K562 (cell line): ENCODE data around the gene CRACDL. TPM values are rescaled to one million over a fixed set of nuclear protein-coding genes. Genes with fewer than 3 reads are reported as not detected.

ENCODE experiments used
- ATAC-seq: fragments of 200-7000 bp; cut with Tn5 transposase; 3 replicates; pipeline ENCODE4 v1.9.1; 2020; ENCODE audit warnings: moderate library complexity
- BruUV-seq: library from RNA; stranded (reverse); fragments of 400-500 nt; replicated peaks from 2 replicates; lab custom pipeline; 2021; lab: Mats Ljungman, UMichigan
- CTCF ChIA-PET: fragments of 300-600 bp; formaldehyde crosslinking; extraction: SDS; loops from one replicate; lab custom pipeline; 2021; ENCODE audit warnings: low intra/inter-chr PET ratio; lab: Yijun Ruan, JAX
- POLR2A ChIA-PET: fragments of 300-600, 350-650 bp; sonication (Branson Sonifier 250); formaldehyde crosslinking; extraction: SDS; loops from one replicate; lab custom pipeline; 2021; ENCODE audit warnings: antibody characterized with exemption, inconsistent platforms; lab: Yijun Ruan, JAX
- DNase-seq, 4 experiments: peaks; one replicate each; pipeline versions ENCODE4 v3.0.0 to v3.0.0-alpha.2; 2011 to 2018; ENCODE audit warnings: low spot score in 3 of 4, mixed read lengths in 3 of 4; ENCODE audit errors: extremely low read depth in 1 of 4
- FAIRE-seq: peaks from 2 replicates; lab custom pipeline; 2011; peaks lifted over from hg19 to GRCh38; lab: Jason Lieb, UNC
- H2AFZ ChIP-seq: 2 replicates; pipeline ENCODE4 v1.6.0; 2011; ENCODE audit warnings: low read depth, low read length, control low read depth, inconsistent platforms
- H3K27ac ChIP-seq: fragments of 200-600 bp; 3 replicates; pipeline ENCODE4 v1.8.0; 2011; ENCODE audit warnings: low read depth, mild to moderate bottlenecking, control low read depth, inconsistent platforms, low read length, moderate library complexity, mixed read lengths; ENCODE audit errors: extremely low read depth
- H3K27me3 ChIP-seq, 2 experiments: fragments of 300-600 bp in 1 of 2; 2 replicates in 1 of 2; 3 replicates in 1 of 2; pipeline versions ENCODE4 v1.6.0 to v1.8.0; 2011; ENCODE audit warnings: inconsistent platforms in 2 of 2, low read length in 2 of 2, mild to moderate bottlenecking in 1 of 2, mixed read lengths in 1 of 2, moderate library complexity in 1 of 2; ENCODE audit not compliant: control insufficient read depth in 2 of 2, insufficient read depth in 2 of 2
- H3K36me3 ChIP-seq: fragments of 300-600 bp; 3 replicates; pipeline ENCODE4 v1.8.0; 2011; ENCODE audit warnings: mild to moderate bottlenecking, low read length, inconsistent platforms; ENCODE audit not compliant: control insufficient read depth, insufficient read depth
- H3K4me1 ChIP-seq, 2 experiments: fragments of 200-600 bp in 1 of 2; replicated peaks in 1 of 2; 2 replicates in 1 of 2; 3 replicates in 1 of 2; pipeline versions ENCODE4 v1.5.1 to v1.8.0; 2011; ENCODE audit warnings: inconsistent platforms in 2 of 2, low read length in 2 of 2, mild to moderate bottlenecking in 1 of 2, mixed read lengths in 1 of 2, moderate library complexity in 1 of 2; ENCODE audit not compliant: control insufficient read depth in 2 of 2, insufficient read depth in 2 of 2
- H3K4me2 ChIP-seq: 2 replicates; pipeline ENCODE4 v1.6.1; 2011; ENCODE audit warnings: low read length, control low read depth, inconsistent platforms, mixed read lengths; ENCODE audit not compliant: insufficient read depth
- H3K4me3 ChIP-seq: fragments of 200-600 bp; sonication (generic), shearing (Covaris generic); 2 replicates; pipeline ENCODE4 v1.5.1; 2016; ENCODE audit warnings: control low read depth, inconsistent platforms
- H3K79me2 ChIP-seq: fragments of 200-600 bp; 3 replicates; pipeline ENCODE4 v1.8.0; 2011; ENCODE audit warnings: low read length, inconsistent platforms; ENCODE audit not compliant: control insufficient read depth, insufficient read depth
- H3K9ac ChIP-seq, 2 experiments: 2 replicates each; pipeline versions ENCODE4 v1.6.0 to v1.6.1; 2011; ENCODE audit warnings: low read depth in 2 of 2, low read length in 2 of 2, control low read depth in 1 of 2, inconsistent platforms in 1 of 2, mild to moderate bottlenecking in 1 of 2, mixed read lengths in 1 of 2; ENCODE audit not compliant: insufficient read depth in 1 of 2
- H3K9me1 ChIP-seq: one replicate; pipeline ENCODE4 v1.6.0; 2011; ENCODE audit warnings: inconsistent platforms, mild to moderate bottlenecking, low read length, moderate library complexity; ENCODE audit not compliant: control insufficient read depth, insufficient read depth
- H3K9me3 ChIP-seq: replicated peaks from 2 replicates; pipeline ENCODE4 v1.5.1; 2011; ENCODE audit warnings: low read depth, low read length, inconsistent platforms; ENCODE audit not compliant: control insufficient read depth, insufficient read depth
- H4K20me1 ChIP-seq: replicated peaks from 2 replicates; pipeline ENCODE4 v1.6.1; 2011; ENCODE audit warnings: low read length, inconsistent platforms, mixed read lengths; ENCODE audit not compliant: control insufficient read depth, insufficient read depth
- ELF4 ChIP-seq: fragments of 450-650 bp; formaldehyde crosslinking; IDR thresholded peaks from 2 replicates; pipeline ENCODE4 v1.4.0; 2022; ENCODE audit warnings: missing genetic modification characterization
- ESRRA ChIP-seq: fragments of 450-650 bp; IDR thresholded peaks from 2 replicates; pipeline ENCODE4 v1.6.1; 2014; ENCODE audit warnings: low read depth, mild to moderate bottlenecking, moderate library complexity, borderline replicate concordance
- GABPA ChIP-seq: fragments of 200-800 bp; sonication (Bioruptor generic); conservative IDR thresholded peaks from 2 replicates; pipeline ENCODE4 v1.6.1; 2016; ENCODE audit warnings: low read depth, missing genetic modification characterization, missing compliant biosample characterization
- HDGF ChIP-seq: fragments of 450-650 bp; IDR thresholded peaks from 2 replicates; pipeline ENCODE4 v1.6.1; 2016
- HNRNPL ChIP-seq: fragments of 200-400 bp; formaldehyde crosslinking; IDR thresholded peaks from 2 replicates; pipeline ENCODE4 v1.6.1; 2017; ENCODE audit warnings: low read depth, mild to moderate bottlenecking, low read length
- KAT2B ChIP-seq: IDR thresholded peaks from one replicate; pipeline ENCODE4 v1.6.1; 2012; ENCODE audit warnings: low read depth, mild to moderate bottlenecking, control low read depth, inconsistent platforms, low read length, moderate library complexity
- KLF1 ChIP-seq: fragments of 450-650 bp; IDR thresholded peaks from 2 replicates; pipeline ENCODE4 v1.6.1; 2016; ENCODE audit warnings: missing genetic modification characterization, missing compliant biosample characterization
- LCOR ChIP-seq: sonication (generic); formaldehyde crosslinking; IDR thresholded peaks from 2 replicates; pipeline ENCODE4 v1.8.0; 2022; ENCODE audit warnings: mild to moderate bottlenecking, missing genetic modification reagents
- MITF ChIP-seq: IDR thresholded peaks from 2 replicates; pipeline ENCODE4 v1.6.1; 2014; ENCODE audit warnings: antibody characterized with exemption
- SLC30A9 ChIP-seq: fragments of 250-450 bp; sonication (Bioruptor Pico); IDR thresholded peaks from 2 replicates; pipeline ENCODE4 v1.8.0; 2022; ENCODE audit warnings: mild to moderate bottlenecking, moderate library complexity
- SNIP1 ChIP-seq: fragments of 450-650 bp; IDR thresholded peaks from 2 replicates; pipeline ENCODE4 v1.7.1; 2017; ENCODE audit warnings: low read depth, mild to moderate bottlenecking
- XRCC3 ChIP-seq: fragments of 450-650 bp; IDR thresholded peaks from 2 replicates; pipeline ENCODE4 v1.6.1; 2017; ENCODE audit warnings: mild to moderate bottlenecking, moderate library complexity
- ZFP1 ChIP-seq: fragments of 450-650 bp; formaldehyde crosslinking; IDR thresholded peaks from 2 replicates; pipeline ENCODE4 v1.4.0; 2020; ENCODE audit warnings: mild to moderate bottlenecking, mixed read lengths
- ZNF263 ChIP-seq: sonication (generic); formaldehyde crosslinking; IDR thresholded peaks from 2 replicates; pipeline ENCODE4 v1.8.0; 2022; ENCODE audit warnings: mild to moderate bottlenecking, missing genetic modification reagents, borderline replicate concordance
- WGBS: fragments of 100-300 bp; shearing (Covaris generic); methylation state at CpG from one replicate; pipeline ENCODE4 v1.1.6; 2016; ENCODE audit warnings: low coverage, mixed read lengths; ENCODE audit not compliant: insufficient coverage; ENCODE audit errors: missing lambda C conversion rate; 5-methylcytosine and 5-hydroxymethylcytosine counted together
- in situ Hi-C: fragments of 300-500 bp; cut with MboI; formaldehyde crosslinking; loops from 4 replicates; pipeline ENCODE4 v1.15.0; 2018; ENCODE audit warnings: inconsistent platforms, mixed read lengths
- intact Hi-C: fragments of 100-400 bp; cut with micrococcal nuclease; formaldehyde crosslinking; loops from 2 replicates; pipeline ENCODE4 v1.14.2; 2022
- polyA plus RNA-seq, 8 experiments: library from polyadenylated mRNA; depleted of rRNA in 4 of 8; stranded (reverse) in 5 of 8; unstranded in 3 of 8; fragments of >200 nt; fragmentation: Nextera tagmentation in 2 of 8; fragmentation: Illumina TruSeq in 1 of 8; extraction: Ambion mirVana in 2 of 8; extraction: Trizol in 1 of 8; gene quantifications; 2 replicates each; pipeline versions ENCODE4 v1.2.1 to v1.2.3, GENCODE V29; 2011 to 2014; ENCODE audit warnings: inconsistent platforms in 1 of 8, missing spikeins in 1 of 8
- total RNA-seq, 7 experiments: library from RNA; depleted of rRNA in 6 of 7; stranded (reverse); fragments of >200 nt in 6 of 7; fragmentation: Illumina TruSeq in 2 of 7; extraction: Trizol in 2 of 7; gene quantifications; 2 replicates each; pipeline versions ENCODE4 v1.2.1 to v1.2.3, GENCODE V29; 2011 to 2021; ENCODE audit warnings: low replicate concordance in 1 of 7
- TF ChIP-seq, protein P1 (sequence below): sonication (generic); formaldehyde crosslinking; IDR thresholded peaks from 2 replicates; pipeline ENCODE4 v1.8.0; 2022; ENCODE audit warnings: mild to moderate bottlenecking, missing genetic modification reagents
- TF ChIP-seq, protein P2 (sequence below), 3 experiments: IDR thresholded peaks in 2 of 3; conservative IDR thresholded peaks in 1 of 3; 2 replicates each; pipeline ENCODE4 v1.5.1; 2011 to 2012; ENCODE audit warnings: low read length in 3 of 3, mild to moderate bottlenecking in 3 of 3, control low read depth in 2 of 3, improper control_type of control experiment in 1 of 3, inconsistent platforms in 1 of 3, low read depth in 1 of 3, mixed read lengths in 1 of 3, moderate library complexity in 1 of 3; ENCODE audit not compliant: insufficient read depth in 2 of 3
- TF ChIP-seq, protein P3 (sequence below): fragments of 450-650 bp; formaldehyde crosslinking; IDR thresholded peaks from 2 replicates; pipeline ENCODE4 v1.4.0; 2020; ENCODE audit warnings: mild to moderate bottlenecking
- TF ChIP-seq, protein P4 (sequence below), 2 experiments: fragments of 450-650 bp in 1 of 2; sonication (generic) in 1 of 2; formaldehyde crosslinking; conservative IDR thresholded peaks; 2 replicates each; pipeline versions ENCODE4 v1.4.0 to v1.8.1; 2020 to 2022; ENCODE audit warnings: mild to moderate bottlenecking in 1 of 2, missing genetic modification reagents in 1 of 2

The CRACDL gene
- total and polyA plus RNA-seq, 9 of the 15 experiments (the other 6 are each of a cell fraction or from before 2014, with no cell fraction given), result not detected

DNA sequence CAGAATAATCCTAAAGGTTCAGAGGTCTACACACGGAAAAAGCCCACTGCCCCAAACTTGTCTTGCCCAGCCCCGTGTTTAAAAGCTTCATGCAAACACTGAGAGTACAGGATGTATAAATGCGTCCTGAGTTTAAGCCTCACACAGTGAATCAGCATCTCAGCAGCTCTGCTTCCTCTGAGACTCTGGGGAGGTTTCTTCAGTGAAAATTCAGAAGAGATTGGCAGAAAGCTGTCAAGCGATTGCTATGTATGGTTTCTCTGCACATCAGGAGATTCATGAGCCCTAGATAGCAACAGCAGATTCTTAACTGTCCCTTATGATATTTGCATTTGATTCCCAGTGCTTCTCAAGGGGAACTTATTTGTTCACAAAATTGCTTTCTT is 27.1 kb downstream of the CRACDL start:
- Histone ChIP-seq H3K36me3 (no peaks in the 10 kb centered on the region), H2AFZ (no peak overlapping the region), H3K4me1 (no peaks in the 10 kb centered on the region), H3K9me3 (no peaks in the 10 kb centered on the region), H3K79me2 (no peaks in the 10 kb centered on the region), H3K4me2 (no peak overlapping the region), H3K9me1 (no peaks in the 10 kb centered on the region), H3K4me3 (no peak overlapping the region), H3K9ac (no peak overlapping the region), H3K27ac (no peak overlapping the region), H4K20me1 (peaks cover 7% of the 10 kb centered on the region; the same call in 1 of the 2 replicates), H3K27me3 (peaks cover 11 to 56% of the 10 kb centered on the region in 2 experiments; a peak in 4 of 5 replicates)
- no peak for DNase-seq
- WGBS, result 2% methylated on average over 4 of the region's 4 CpGs
- ChIA-PET CTCF (no interaction called here), POLR2A (interaction anchor here (0.6 to 1.2 kb wide), 3 partner anchors 8 to 481 kb away, joined by 3 to 4 read pairs (median 3); no protein-coding TSS in a partner anchor)
- no peak for FAIRE-seq
- in situ Hi-C loops, result no loop called here
- intact Hi-C loops, result no loop called here
- no peak for ATAC-seq
- BruUV-seq, result no TSS peak
- TF ChIP-seq, protein P1, sequence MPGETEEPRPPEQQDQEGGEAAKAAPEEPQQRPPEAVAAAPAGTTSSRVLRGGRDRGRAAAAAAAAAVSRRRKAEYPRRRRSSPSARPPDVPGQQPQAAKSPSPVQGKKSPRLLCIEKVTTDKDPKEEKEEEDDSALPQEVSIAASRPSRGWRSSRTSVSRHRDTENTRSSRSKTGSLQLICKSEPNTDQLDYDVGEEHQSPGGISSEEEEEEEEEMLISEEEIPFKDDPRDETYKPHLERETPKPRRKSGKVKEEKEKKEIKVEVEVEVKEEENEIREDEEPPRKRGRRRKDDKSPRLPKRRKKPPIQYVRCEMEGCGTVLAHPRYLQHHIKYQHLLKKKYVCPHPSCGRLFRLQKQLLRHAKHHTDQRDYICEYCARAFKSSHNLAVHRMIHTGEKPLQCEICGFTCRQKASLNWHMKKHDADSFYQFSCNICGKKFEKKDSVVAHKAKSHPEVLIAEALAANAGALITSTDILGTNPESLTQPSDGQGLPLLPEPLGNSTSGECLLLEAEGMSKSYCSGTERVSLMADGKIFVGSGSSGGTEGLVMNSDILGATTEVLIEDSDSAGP (CRISPR knock-in tag), result no peak
- TF ChIP-seq SLC30A9 (CRISPR knock-in tag) (no peak), LCOR (CRISPR knock-in tag) (no peak), SNIP1 (no peak), ESRRA (no peak), HNRNPL (no peak), MITF (no peak), KLF1 (tag) (no peak), XRCC3 (no peak), GABPA (tag) (no peak), ZFP1 (CRISPR knock-in tag) (no peak), HDGF (no peak), ZNF263 (CRISPR knock-in tag) (no peak), KAT2B (no peak), ELF4 (CRISPR knock-in tag) (no peak)
- TF ChIP-seq, protein P2, sequence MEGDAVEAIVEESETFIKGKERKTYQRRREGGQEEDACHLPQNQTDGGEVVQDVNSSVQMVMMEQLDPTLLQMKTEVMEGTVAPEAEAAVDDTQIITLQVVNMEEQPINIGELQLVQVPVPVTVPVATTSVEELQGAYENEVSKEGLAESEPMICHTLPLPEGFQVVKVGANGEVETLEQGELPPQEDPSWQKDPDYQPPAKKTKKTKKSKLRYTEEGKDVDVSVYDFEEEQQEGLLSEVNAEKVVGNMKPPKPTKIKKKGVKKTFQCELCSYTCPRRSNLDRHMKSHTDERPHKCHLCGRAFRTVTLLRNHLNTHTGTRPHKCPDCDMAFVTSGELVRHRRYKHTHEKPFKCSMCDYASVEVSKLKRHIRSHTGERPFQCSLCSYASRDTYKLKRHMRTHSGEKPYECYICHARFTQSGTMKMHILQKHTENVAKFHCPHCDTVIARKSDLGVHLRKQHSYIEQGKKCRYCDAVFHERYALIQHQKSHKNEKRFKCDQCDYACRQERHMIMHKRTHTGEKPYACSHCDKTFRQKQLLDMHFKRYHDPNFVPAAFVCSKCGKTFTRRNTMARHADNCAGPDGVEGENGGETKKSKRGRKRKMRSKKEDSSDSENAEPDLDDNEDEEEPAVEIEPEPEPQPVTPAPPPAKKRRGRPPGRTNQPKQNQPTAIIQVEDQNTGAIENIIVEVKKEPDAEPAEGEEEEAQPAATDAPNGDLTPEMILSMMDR (IDR thresholded peaks at IDR 0.05 in 2 of 3, conservative IDR thresholded peaks at IDR 0.05 in 1 of 3; ENCODE audit: insufficient read depth in 2 of 3, low read depth in 1 of 3, low read length in 3 of 3), result no peak
- TF ChIP-seq, protein P3, sequence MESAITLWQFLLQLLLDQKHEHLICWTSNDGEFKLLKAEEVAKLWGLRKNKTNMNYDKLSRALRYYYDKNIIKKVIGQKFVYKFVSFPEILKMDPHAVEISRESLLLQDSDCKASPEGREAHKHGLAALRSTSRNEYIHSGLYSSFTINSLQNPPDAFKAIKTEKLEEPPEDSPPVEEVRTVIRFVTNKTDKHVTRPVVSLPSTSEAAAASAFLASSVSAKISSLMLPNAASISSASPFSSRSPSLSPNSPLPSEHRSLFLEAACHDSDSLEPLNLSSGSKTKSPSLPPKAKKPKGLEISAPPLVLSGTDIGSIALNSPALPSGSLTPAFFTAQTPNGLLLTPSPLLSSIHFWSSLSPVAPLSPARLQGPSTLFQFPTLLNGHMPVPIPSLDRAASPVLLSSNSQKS, result no peak
- TF ChIP-seq, protein P4, sequence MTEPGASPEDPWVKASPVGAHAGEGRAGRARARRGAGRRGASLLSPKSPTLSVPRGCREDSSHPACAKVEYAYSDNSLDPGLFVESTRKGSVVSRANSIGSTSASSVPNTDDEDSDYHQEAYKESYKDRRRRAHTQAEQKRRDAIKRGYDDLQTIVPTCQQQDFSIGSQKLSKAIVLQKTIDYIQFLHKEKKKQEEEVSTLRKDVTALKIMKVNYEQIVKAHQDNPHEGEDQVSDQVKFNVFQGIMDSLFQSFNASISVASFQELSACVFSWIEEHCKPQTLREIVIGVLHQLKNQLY (CRISPR knock-in tag; conservative IDR thresholded peaks at IDR 0.05), result no peak
